Liver (tissue), 9 donors: Measurements from ENCODE around the gene CENPO. TPM values are rescaled to one million over a fixed set of nuclear protein-coding genes. Genes with fewer than 3 reads are reported as not detected.
A peak's percentile ranks its signal among the peaks of the same experiment; 100 is the strongest.

ENCODE experiments used
- DNase-seq: peaks from one replicate; pipeline ENCODE4 v3.0.0-alpha.2; 2017; ENCODE audit warnings: low spot score
- H3K27ac ChIP-seq, 2 donors: one replicate each; pipeline ENCODE4 v1.7.0; 2013; ENCODE audit warnings: inconsistent platforms in 2 of 2, low read length in 2 of 2, control low read depth in 1 of 2, low read depth in 1 of 2, mild to moderate bottlenecking in 1 of 2
- H3K27me3 ChIP-seq, 4 donors: one replicate each; pipeline versions ENCODE4 v1.6.1 to v1.7.0; 2013; ENCODE audit warnings: low read length in 3 of 4, inconsistent platforms in 1 of 4, mild to moderate bottlenecking in 1 of 4, moderate library complexity in 1 of 4; ENCODE audit not compliant: control insufficient read depth in 4 of 4, insufficient read depth in 4 of 4
- H3K36me3 ChIP-seq, 4 donors: one replicate each; pipeline versions ENCODE4 v1.6.1 to v1.7.0; 2013; ENCODE audit warnings: low read length in 3 of 4, mild to moderate bottlenecking in 3 of 4, low read depth in 1 of 4, moderate library complexity in 1 of 4; ENCODE audit not compliant: control insufficient read depth in 4 of 4, insufficient read depth in 3 of 4
- H3K4me1 ChIP-seq, 4 donors: one replicate each; pipeline versions ENCODE4 v1.6.1 to v1.7.0; 2013; ENCODE audit warnings: low read length in 3 of 4, mild to moderate bottlenecking in 3 of 4, moderate library complexity in 1 of 4; ENCODE audit not compliant: control insufficient read depth in 4 of 4, insufficient read depth in 4 of 4
- H3K4me3 ChIP-seq, 3 donors: one replicate each; pipeline versions ENCODE4 v1.6.1 to v1.7.0; 2013; ENCODE audit warnings: low read length in 3 of 3, control low read depth in 1 of 3, low read depth in 1 of 3, mild to moderate bottlenecking in 1 of 3
- H3K9ac ChIP-seq, 2 donors: one replicate each; pipeline ENCODE4 v1.7.0; 2013; ENCODE audit warnings: low read length in 2 of 2, mild to moderate bottlenecking in 2 of 2, moderate library complexity in 2 of 2, control low read depth in 1 of 2, low read depth in 1 of 2
- H3K9me3 ChIP-seq, 4 donors: one replicate each; pipeline versions ENCODE4 v1.6.1 to v1.7.0; 2013; ENCODE audit warnings: low read length in 3 of 4; ENCODE audit not compliant: control insufficient read depth in 4 of 4
- CTCF ChIP-seq: fragments of 150-350 bp; IDR thresholded peaks from 2 replicates; pipeline ENCODE4 v1.5.1; 2017; ENCODE audit warnings: improper control_type of control experiment, low read depth, low read length; ENCODE audit not compliant: missing input control
- EGR1 ChIP-seq, 2 donors: IDR thresholded peaks; 2 replicates each; pipeline ENCODE4 v1.6.1; 2016 to 2018; ENCODE audit warnings: antibody characterized with exemption in 2 of 2, low read depth in 2 of 2
- FOXA1 ChIP-seq: IDR thresholded peaks from 2 replicates; pipeline ENCODE4 v1.6.1; 2016; ENCODE audit warnings: antibody characterized with exemption
- FOXA2 ChIP-seq: IDR thresholded peaks from 2 replicates; pipeline ENCODE4 v1.6.1; 2016; ENCODE audit warnings: antibody characterized with exemption
- GABPA ChIP-seq, 2 donors: IDR thresholded peaks in 1 of 2; conservative IDR thresholded peaks in 1 of 2; 2 replicates each; pipeline ENCODE4 v1.6.1; 2016; ENCODE audit warnings: antibody characterized with exemption in 2 of 2, mild to moderate bottlenecking in 1 of 2, moderate library complexity in 1 of 2
- HNF4A ChIP-seq, 2 donors: conservative IDR thresholded peaks; 2 replicates each; pipeline ENCODE4 v1.6.1; 2016; ENCODE audit warnings: antibody characterized with exemption in 2 of 2, mild to moderate bottlenecking in 2 of 2
- HNF4G ChIP-seq: IDR thresholded peaks from 2 replicates; pipeline ENCODE4 v1.6.1; 2016; ENCODE audit warnings: antibody characterized with exemption
- JUND ChIP-seq, 2 donors: IDR thresholded peaks; 2 replicates each; pipeline ENCODE4 v1.6.1; 2016; ENCODE audit warnings: antibody characterized with exemption in 2 of 2
- MAX ChIP-seq: IDR thresholded peaks from 2 replicates; pipeline ENCODE4 v1.6.1; 2016; ENCODE audit warnings: antibody characterized with exemption
- NR2F2 ChIP-seq: IDR thresholded peaks from 2 replicates; pipeline ENCODE4 v1.6.1; 2016; ENCODE audit warnings: antibody characterized with exemption
- RAD21 ChIP-seq, 2 donors: IDR thresholded peaks; 2 replicates each; pipeline ENCODE4 v1.6.1; 2016; ENCODE audit warnings: antibody characterized with exemption in 2 of 2, mild to moderate bottlenecking in 2 of 2
- REST ChIP-seq: IDR thresholded peaks from 2 replicates; pipeline ENCODE4 v1.6.1; 2016; ENCODE audit warnings: antibody characterized with exemption, mild to moderate bottlenecking
- RXRA ChIP-seq, 2 donors: IDR thresholded peaks; 2 replicates each; pipeline ENCODE4 v1.6.1; 2017 to 2018; ENCODE audit warnings: antibody characterized with exemption in 2 of 2, mild to moderate bottlenecking in 1 of 2
- SP1 ChIP-seq: IDR thresholded peaks from 2 replicates; pipeline ENCODE4 v1.6.1; 2018; ENCODE audit warnings: antibody characterized with exemption, mild to moderate bottlenecking
- TAF1 ChIP-seq: conservative IDR thresholded peaks from 2 replicates; pipeline ENCODE4 v1.6.1; 2016; ENCODE audit warnings: antibody characterized with exemption, mild to moderate bottlenecking
- YY1 ChIP-seq: IDR thresholded peaks from 2 replicates; pipeline ENCODE4 v1.6.1; 2016; ENCODE audit warnings: antibody characterized with exemption, mild to moderate bottlenecking
- WGBS: extraction: QIAGEN DNeasy Blood & Tissue Kit; methylation state at CpG from one replicate; pipeline ENCODE4 v1.1.7; 2013; 5-methylcytosine and 5-hydroxymethylcytosine counted together
- polyA plus RNA-seq, 2 donors: library from polyadenylated mRNA; stranded (reverse) in 1 of 2; unstranded in 1 of 2; fragments of 200-250 nt in 1 of 2; fragments of >200 nt in 1 of 2; fragmentation: Nextera tagmentation in 1 of 2; extraction: Ambion mirVana in 1 of 2; gene quantifications; one replicate each; pipeline versions ENCODE4 v1.2.1 to v1.2.3, GENCODE V29; 2013 to 2015
- total RNA-seq, 2 donors: library from RNA; depleted of rRNA; stranded (reverse); fragments of >200 nt; gene quantifications; one replicate each; pipeline ENCODE4 v1.2.3, GENCODE V29; 2014
- TF ChIP-seq, protein P1 (sequence below): IDR thresholded peaks from 2 replicates; pipeline ENCODE4 v1.6.1; 2016; ENCODE audit warnings: antibody characterized with exemption
- TF ChIP-seq, protein P2 (sequence below): IDR thresholded peaks from 2 replicates; pipeline ENCODE4 v1.6.1; 2016; ENCODE audit warnings: antibody characterized with exemption
- donor health status: healthy.
- donor health status: healthy.
- donor health status: healthy.
- donor health status: healthy.
- donor health status: healthy.

CENPO gene
- total RNA-seq, result 10 to 100 TPM in 1 of 2 donors, 1 to 10 TPM in 1; 3.3 to 17.8 TPM
- polyA plus RNA-seq, result 1 to 10 TPM; 2.2 to 3.2 TPM

GRCh38 chr2:24792874-24793760, at the start of gene CENPO, which contains the start of gene PTRHD1:
TSS of gene CENPO (plus strand) at chr2:24793425. CDS start at chr2:24793920, 495 bp downstream.
TSS of gene PTRHD1 (minus strand) at chr2:24793391. CDS start at chr2:24793377, 14 bp downstream.
- under 1% methylated on average over 74 of the region's 74 CpGs for WGBS

More at GRCh38 chr2:24792874-24793760, at the start of gene CENPO, which contains the start of gene PTRHD1:
- Histone ChIP-seq H3K4me1 (peaks cover 0 to 15% (median 13%) of the 10 kb centered on the region in 4 donors), H3K27ac (peak within 1 kb of the TSS; percentile 99), H3K27me3 (no peaks in the 10 kb centered on the region), H3K9ac (peak within 1 kb of the TSS; percentile 76 to 84), H3K4me3 (peak within 1 kb of the TSS; percentile 74 to 82 (median 78)), H3K36me3 (peaks cover 0 to 5% (median 2%) of the 10 kb centered on the region in 4 donors), H3K9me3 (no peaks in the 10 kb centered on the region)
- TF ChIP-seq EGR1 (IDR thresholded peaks at IDR 0.05; ENCODE audit: low read depth in 2 of 2) (no peak), FOXA2 (no peak), RXRA (IDR thresholded peaks at IDR 0.05) (peak in 1 of 2 donors; percentile 20), YY1 (peak; percentile 100), MAX (peak; percentile 63), GABPA (IDR thresholded peaks at IDR 0.05 in 1 of 2, conservative IDR thresholded peaks at IDR 0.05 in 1 of 2) (peak in 1 of 2 donors; percentile 80), HNF4G (no peak), TAF1 (peak; percentile 64), RAD21 (IDR thresholded peaks at IDR 0.05) (peak; percentile 71 to 80), JUND (IDR thresholded peaks at IDR 0.05) (peak; percentile 20 to 49), FOXA1 (no peak), SP1 (peak; percentile 75), REST (peak; percentile 63), NR2F2 (peak; percentile 26), HNF4A (conservative IDR thresholded peaks at IDR 0.05) (peak; percentile 33 to 60), CTCF (peak; percentile 80)
- TF ChIP-seq, protein P1, sequence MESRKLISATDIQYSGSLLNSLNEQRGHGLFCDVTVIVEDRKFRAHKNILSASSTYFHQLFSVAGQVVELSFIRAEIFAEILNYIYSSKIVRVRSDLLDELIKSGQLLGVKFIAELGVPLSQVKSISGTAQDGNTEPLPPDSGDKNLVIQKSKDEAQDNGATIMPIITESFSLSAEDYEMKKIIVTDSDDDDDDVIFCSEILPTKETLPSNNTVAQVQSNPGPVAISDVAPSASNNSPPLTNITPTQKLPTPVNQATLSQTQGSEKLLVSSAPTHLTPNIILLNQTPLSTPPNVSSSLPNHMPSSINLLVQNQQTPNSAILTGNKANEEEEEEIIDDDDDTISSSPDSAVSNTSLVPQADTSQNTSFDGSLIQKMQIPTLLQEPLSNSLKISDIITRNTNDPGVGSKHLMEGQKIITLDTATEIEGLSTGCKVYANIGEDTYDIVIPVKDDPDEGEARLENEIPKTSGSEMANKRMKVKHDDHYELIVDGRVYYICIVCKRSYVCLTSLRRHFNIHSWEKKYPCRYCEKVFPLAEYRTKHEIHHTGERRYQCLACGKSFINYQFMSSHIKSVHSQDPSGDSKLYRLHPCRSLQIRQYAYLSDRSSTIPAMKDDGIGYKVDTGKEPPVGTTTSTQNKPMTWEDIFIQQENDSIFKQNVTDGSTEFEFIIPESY, result peak; percentile 72
- TF ChIP-seq, protein P2, sequence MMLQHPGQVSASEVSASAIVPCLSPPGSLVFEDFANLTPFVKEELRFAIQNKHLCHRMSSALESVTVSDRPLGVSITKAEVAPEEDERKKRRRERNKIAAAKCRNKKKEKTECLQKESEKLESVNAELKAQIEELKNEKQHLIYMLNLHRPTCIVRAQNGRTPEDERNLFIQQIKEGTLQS, result no peak
- peak; percentile 95 for DNase-seq
